Measurements from ENCODE around the gene RTP5.

GRCh38 chr2:241836292-241836691, 33.2 kb upstream of the RTP5 start:
- no peak for TF ChIP-seq POLR2A (IDR thresholded peaks at IDR 0.05)
- TF ChIP-seq POLR2AphosphoS5 (IDR thresholded peaks at IDR 0.05): no peak
- TF ChIP-seq CTCF (IDR thresholded peaks at IDR 0.05): no peak

Data from breast epithelium (tissue), 3 donors.